ENCODE results near the gene CUX1.

The CUX1 gene

DNA sequence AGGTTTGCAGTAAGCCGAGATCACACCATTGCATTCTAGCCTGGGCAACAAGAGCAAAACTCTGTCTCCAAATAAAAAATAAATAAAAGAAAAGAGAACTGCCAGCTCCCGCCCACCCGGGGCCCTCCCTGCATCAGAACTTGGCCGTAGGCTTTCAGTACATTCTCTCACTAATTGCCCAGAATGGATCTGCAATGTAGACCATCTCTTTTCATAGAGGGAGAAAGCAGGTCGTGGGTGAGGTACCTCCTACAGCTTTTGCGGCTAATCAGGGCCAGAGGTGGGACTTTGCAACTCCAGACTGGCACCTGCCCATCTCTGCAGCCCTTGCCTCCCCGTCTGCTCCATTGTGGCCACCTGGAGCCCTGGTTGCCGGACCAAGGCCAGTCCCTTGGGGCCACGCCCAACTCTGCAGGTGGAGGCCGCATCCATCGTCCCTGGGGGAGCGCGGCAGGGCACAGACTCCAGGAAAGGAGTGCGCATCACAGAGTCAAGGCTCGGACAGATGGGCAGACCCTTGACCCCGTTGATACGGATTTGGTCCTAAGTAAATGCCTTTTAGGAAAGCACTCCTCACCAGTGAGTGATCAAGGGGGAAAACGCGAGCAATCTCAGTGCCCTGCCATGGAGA, 290.2 kb downstream of the CUX1 start:
- TF ChIP-seq, protein P1, sequence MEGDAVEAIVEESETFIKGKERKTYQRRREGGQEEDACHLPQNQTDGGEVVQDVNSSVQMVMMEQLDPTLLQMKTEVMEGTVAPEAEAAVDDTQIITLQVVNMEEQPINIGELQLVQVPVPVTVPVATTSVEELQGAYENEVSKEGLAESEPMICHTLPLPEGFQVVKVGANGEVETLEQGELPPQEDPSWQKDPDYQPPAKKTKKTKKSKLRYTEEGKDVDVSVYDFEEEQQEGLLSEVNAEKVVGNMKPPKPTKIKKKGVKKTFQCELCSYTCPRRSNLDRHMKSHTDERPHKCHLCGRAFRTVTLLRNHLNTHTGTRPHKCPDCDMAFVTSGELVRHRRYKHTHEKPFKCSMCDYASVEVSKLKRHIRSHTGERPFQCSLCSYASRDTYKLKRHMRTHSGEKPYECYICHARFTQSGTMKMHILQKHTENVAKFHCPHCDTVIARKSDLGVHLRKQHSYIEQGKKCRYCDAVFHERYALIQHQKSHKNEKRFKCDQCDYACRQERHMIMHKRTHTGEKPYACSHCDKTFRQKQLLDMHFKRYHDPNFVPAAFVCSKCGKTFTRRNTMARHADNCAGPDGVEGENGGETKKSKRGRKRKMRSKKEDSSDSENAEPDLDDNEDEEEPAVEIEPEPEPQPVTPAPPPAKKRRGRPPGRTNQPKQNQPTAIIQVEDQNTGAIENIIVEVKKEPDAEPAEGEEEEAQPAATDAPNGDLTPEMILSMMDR (IDR thresholded peaks at IDR 0.05; ENCODE audit: insufficient read depth, low read depth, low read length, missing control alignments) = no peak
- no peak for DNase-seq (ENCODE audit: low read depth)
- H3K4me3 ChIP-seq (ENCODE audit: low read length) = no peak overlapping the region

DNA sequence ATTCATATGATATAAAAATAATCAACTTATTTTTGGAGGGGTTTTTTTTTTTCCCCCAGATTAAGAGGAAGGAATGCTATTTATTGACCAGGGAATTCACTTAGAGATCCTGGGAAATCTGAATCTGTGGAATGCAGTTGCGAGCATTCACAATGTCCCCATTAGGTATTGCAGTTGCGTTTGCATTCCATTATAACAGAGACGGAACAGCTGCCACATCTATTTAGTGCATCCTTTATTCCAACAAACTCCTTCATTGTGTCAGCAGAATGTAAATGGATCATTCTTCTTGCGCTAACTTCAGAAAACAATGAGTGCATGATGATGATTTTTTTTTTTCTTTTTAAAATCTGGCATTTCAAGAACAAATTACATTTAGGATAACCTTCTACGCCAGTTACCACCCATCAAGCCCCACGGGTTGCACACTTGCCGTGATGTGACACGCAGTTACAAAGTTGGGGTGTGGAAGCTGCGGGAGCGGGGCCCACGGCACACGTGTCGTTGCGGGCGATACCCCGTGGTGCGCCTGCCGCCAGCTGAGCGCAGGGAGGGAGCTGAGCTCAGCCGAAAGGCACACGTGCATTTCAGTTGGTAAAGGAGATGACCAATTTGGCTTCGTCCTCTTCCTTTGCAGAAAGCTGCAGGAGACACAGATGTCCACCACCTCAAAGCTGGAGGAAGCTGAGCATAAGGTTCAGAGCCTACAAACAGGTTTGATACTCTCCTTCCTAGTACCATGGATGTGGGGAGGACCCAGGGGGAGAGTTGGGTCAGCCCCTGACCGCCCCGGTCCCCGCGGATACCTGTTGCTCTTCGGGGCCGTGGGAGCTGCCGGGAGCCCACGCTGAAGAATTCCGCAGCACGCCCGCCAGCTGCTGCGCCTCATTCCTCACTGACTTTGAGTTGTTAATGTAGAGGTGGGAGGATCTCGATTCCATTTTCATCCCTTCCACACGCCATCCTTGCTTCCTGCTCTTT, 293.9 kb downstream of the CUX1 start:
- no peak for DNase-seq (ENCODE audit: low read depth)

DNA sequence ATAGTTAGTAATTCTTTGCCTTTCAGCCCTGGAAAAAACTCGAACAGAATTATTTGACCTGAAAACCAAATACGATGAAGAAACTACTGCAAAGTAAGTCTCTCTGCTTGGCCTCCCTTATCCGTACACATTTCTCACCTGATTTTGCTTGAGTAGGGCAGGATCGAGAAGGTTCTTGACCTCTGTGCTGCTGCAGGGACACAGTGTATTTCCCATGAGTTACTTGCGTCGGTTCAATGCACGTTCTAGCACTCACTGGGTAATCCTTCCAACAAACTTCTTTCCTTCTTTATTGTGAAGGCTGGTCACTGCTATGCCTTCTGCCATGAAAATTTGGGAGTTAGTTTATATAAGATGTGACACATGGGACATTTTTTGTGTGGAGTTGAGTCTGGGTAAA, 297.8 kb downstream of the CUX1 start:
- TF ChIP-seq, protein P1 (IDR thresholded peaks at IDR 0.05; ENCODE audit: insufficient read depth, low read depth, low read length, missing control alignments) = no peak
- DNase-seq (ENCODE audit: low read depth) = no peak
- no peak overlapping the region for H3K4me3 ChIP-seq (ENCODE audit: low read length)

More for the DNA sequence above, 293.9 kb downstream of the CUX1 start:
- TF ChIP-seq, protein P1 (IDR thresholded peaks at IDR 0.05; ENCODE audit: insufficient read depth, low read depth, low read length, missing control alignments) = no peak
- no peak overlapping the region for H3K4me3 ChIP-seq (ENCODE audit: low read length)

DNA sequence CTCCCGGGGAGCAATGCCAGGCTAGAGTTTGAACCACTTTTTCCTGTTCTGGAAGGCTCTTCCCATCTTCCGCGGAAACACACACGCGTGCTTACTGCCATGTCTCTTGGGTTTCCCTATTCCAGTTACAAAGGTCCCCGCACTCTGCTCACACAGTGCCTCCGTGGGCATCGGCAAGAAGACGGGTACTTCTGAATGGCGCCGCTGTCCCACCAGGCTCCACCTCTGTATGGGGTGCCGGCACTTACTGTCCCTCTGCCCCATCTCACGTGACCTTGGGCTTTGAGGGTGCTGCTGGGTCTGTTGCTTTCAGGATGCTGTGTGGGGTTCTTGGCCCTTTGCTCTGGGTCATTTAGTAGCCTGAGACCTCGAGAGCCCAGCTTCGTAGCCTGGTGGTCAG, 298.5 kb downstream of the CUX1 start:
- no peak overlapping the region for H3K4me3 ChIP-seq (ENCODE audit: low read length)
- no peak for DNase-seq (ENCODE audit: low read depth)
- TF ChIP-seq, protein P1 (IDR thresholded peaks at IDR 0.05; ENCODE audit: insufficient read depth, low read depth, low read length, missing control alignments) = no peak

DNA sequence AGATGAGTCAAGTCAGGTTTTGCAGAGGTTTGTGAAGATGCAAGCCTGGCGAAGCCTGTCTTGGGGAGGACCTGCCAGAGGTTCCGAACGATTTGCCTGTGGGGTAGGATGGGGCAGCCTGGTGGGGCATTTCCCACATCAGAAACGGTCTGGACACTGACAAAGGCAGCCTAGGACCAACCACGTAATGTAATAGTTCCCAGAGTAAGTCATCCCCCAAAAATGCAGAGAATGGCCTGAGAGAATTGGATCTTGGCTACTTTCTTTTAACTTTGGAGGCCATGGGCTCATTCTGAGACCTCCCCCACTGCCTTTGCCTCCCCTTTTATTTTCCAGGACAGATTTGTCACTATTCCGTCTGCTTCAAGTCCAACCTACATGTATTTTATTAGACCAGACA, 300.3 kb downstream of the CUX1 start:
- TF ChIP-seq, protein P1 (IDR thresholded peaks at IDR 0.05; ENCODE audit: insufficient read depth, low read depth, low read length, missing control alignments) = no peak
- H3K4me3 ChIP-seq (ENCODE audit: low read length) = no peak overlapping the region
- no peak for DNase-seq (ENCODE audit: low read depth)

DNA sequence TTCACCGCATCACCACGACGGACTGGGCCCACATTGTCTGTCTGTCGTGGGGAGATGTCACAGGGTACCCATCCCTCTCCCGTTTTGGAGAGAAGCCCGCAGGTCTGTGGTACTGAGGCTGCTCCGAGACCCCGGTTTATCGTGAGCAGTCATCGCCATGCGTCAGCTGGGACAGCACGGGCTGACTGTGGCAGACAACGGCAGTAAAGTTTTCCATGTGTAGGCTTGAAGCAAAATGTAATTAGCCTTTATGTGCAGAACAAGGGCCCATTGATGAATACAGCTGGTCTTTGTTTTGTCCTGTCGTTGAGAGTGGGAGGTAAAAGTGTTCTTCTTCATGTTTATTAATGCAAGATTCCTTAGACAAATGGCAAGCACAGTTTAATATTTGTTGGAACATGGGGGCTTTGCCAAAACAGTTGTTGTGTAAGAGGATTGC, 301.8 kb downstream of the CUX1 start:
- no peak overlapping the region for H3K4me3 ChIP-seq (ENCODE audit: low read length)
- DNase-seq (ENCODE audit: low read depth) = no peak
- TF ChIP-seq, protein P1 (IDR thresholded peaks at IDR 0.05; ENCODE audit: insufficient read depth, low read depth, low read length, missing control alignments) = no peak

Data from epithelial cell of esophagus (primary cell).